ENCODE measurements around the gene C1RL.
"Not testable (repeated sequence)": the region's sequence is repeated elsewhere in the genome, so short reads cannot be mapped to it uniquely, and the experiment has no call there.

C1RL gene

GRCh38 chr12:7065073-7065623 lies 43.9 kb downstream of the C1RL start:
- no peak for DNase-seq (ENCODE audit: low read depth in 1 of 2, low spot score in 1 of 2)

- no peak for DNase-seq (ENCODE audit: low read depth in 1 of 2, low spot score in 1 of 2)
Observed at GRCh38 chr12:7064516-7064915, 44.5 kb downstream of the C1RL start.

- no peak for DNase-seq (ENCODE audit: low read depth in 1 of 2, low spot score in 1 of 2)
Observed at GRCh38 chr12:7061596-7061995, 47.4 kb downstream of the C1RL start.

GRCh38 chr12:7061138-7061537 lies 47.9 kb downstream of the C1RL start:
- DNase-seq (ENCODE audit: low read depth in 1 of 2, low spot score in 1 of 2): no peak

DNA sequence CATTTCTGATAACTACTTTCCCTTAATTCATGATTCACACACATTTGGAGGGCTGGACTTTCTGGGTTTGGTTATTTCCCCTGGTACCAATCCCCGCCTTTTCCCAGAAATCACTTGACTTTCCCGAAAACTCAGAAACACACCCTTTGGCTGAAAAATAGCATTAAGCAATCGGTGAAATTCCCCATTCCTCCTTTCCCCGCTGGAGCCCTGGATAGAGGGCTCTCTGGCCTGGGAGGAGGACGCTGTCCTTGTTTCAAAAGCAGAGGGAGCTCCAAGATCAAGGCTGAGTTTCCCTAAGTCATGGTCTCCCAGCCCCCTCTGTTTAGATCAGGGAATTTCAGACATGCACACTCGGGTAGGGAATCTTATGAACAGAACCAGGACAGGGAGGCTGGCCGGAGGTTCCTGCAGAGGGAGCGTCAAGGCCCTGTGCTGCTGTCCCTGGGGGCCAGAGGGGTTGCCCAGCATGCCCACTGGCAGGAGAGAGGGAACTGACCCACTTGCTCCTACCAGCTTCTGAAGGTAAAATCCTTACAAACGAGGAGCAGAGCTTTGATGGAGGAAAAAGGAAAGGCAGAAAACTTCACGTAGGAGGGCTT lies 48.6 kb downstream of the C1RL start, which contains the start of gene C1S:
Gene C1S, plus strand, starts transcription at position 366 of the 602 bp plus-strand sequence. CDS start 1,195 bp downstream, outside the sequence.
- no peak for DNase-seq (ENCODE audit: low read depth in 1 of 2, low spot score in 1 of 2)

DNA sequence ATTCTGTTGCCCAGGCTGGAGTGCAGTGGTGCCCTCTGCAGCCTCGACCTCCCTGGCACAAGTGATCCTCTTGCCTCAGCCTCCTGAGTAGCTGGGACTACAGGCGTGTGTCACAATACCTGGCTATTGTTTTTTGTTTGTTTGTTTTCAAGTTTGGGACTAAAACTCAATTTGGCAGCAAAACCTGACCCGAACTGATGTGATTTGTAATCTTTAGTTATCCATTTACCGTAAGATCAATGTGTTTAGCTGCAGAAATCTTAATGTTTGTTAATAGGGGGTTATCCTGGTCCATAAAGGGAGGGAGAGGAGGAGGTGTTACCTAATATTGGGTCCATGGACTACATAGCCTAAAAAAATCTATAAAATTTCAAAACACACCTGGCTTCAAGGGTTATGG lies 49.2 kb downstream of the C1RL start:
- DNase-seq (ENCODE audit: low read depth in 1 of 2, low spot score in 1 of 2): no peak

DNA sequence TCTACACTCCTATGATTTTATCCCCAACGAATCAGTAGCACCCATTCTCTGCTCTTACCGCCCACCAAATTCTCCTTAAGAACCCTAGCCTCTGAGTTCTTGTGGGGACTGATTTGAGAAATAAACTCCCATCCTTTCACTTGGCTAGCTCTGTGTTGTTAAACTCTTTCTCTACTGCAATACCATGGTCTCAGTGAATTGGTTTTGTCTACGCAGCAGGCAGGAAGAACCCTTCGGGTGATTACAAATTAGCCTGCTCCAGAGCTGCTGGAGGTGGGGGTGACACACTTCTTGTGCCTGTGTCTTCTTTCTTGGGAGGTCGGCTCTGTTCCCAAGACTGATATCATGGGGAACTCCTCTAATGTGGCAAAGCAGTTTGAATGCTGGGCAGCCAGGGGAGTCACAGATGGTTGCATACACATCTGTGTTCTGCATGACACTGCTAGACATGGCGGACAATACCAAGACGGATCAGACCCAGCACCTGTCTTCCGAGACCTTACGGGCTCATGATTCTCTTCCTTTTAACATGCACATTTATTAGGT lies 50.1 kb downstream of the C1RL start:
- DNase-seq (ENCODE audit: low read depth in 1 of 2, low spot score in 1 of 2): no peak

DNA sequence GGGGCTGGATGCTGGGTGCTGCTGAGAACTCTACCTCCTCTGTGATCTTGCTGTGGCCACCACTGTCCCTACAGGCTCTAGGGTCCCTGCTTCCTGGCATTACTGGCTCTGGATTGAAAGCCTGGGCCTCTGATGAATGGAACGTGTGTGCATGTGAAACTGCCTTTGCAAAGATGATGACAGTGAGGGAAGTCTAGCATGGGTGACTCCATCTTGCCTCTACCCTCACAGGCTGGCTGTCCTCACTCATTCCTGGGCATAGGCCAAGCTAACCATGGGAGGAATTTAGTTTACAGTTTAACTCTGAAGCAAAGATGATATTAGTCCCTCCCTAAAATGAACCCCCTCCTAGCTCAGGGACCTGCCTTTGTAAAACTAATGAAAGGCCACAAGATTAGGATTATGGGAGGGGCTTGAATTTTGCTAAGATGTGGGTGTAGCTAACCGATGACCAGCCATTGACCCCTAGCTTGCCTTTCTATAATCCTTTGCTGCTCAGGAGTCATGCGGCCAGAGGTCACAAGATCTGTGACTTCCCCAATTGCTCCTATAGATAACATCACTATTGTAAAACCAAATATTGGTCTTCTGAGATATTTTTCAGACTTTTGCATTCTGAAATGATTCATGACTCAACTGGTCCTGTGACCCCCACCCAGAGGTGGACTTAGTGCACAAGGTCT lies 50.7 kb downstream of the C1RL start:
- DNase-seq (ENCODE audit: low read depth in 1 of 2, low spot score in 1 of 2): no peak

DNA sequence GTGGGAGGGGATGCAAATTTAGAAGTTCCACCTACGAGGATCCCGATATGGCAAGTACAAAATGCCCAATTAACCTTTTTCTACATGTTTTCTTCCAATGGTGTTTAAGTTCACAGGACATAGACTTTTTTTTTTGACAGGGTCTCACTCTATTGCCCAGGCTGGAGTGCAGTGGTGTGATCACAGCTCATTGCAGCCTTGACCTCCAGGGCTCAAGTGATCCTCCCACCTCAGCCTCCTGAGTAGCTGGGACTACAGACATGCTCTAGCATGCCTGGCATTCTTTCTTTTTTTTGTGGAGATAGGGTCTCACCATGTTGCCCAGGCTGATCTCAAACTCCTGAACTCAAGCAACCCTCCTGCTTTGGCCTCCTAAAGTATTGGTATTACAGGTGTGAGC lies 53.3 kb downstream of the C1RL start:
- DNase-seq (ENCODE audit: low read depth in 1 of 2, low spot score in 1 of 2): not testable (repeated sequence)

DNA sequence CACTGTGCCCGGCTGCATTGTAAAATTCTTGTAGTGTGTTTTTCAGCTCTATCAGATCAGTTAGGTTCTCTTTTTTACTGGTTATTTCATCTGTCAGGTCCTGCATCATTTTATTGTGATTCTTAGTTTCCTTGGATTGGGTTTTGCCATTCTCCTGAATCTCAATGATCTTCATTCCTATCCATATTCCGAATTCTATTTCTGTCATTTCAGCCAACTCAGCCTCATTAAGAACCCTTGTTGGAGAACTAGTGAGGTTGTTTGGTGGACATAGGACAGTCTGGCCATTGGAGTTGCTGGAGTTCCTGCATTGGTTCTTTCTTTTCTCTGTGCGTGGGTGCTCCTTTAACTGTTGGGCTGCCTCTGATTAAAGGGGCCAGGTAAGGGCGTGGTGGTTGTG lies 54.1 kb downstream of the C1RL start:
- DNase-seq (ENCODE audit: low read depth in 1 of 2, low spot score in 1 of 2): no peak

GRCh38 chr12:7049973-7050372 lies 59.0 kb downstream of the C1RL start:
- DNase-seq (ENCODE audit: low read depth in 1 of 2, low spot score in 1 of 2): not testable (repeated sequence)

GRCh38 chr12:7049445-7049951 lies 59.5 kb downstream of the C1RL start:
- not testable (repeated sequence) for DNase-seq (ENCODE audit: low read depth in 1 of 2, low spot score in 1 of 2)

DNA sequence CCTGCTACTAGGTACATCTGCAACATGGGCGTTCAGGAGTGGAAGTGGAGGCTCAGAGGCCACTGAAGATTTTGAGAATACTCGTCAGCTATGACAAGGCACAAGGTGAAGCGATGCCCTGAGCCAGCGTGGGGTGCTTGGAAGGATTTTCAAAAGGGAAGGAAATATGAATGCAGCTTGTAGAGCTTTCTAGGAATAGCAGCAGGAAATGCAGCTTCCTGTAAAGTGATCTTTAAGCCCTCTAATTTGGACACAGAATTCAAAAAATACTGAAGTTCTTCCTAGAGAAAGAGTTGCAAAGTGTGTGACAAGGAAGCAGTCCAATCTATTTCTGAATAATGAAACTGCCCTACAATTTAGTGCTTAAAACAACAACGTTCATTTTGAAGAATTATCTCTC lies 61.7 kb downstream of the C1RL start:
- DNase-seq (ENCODE audit: low read depth in 1 of 2, low spot score in 1 of 2): no peak

DNA sequence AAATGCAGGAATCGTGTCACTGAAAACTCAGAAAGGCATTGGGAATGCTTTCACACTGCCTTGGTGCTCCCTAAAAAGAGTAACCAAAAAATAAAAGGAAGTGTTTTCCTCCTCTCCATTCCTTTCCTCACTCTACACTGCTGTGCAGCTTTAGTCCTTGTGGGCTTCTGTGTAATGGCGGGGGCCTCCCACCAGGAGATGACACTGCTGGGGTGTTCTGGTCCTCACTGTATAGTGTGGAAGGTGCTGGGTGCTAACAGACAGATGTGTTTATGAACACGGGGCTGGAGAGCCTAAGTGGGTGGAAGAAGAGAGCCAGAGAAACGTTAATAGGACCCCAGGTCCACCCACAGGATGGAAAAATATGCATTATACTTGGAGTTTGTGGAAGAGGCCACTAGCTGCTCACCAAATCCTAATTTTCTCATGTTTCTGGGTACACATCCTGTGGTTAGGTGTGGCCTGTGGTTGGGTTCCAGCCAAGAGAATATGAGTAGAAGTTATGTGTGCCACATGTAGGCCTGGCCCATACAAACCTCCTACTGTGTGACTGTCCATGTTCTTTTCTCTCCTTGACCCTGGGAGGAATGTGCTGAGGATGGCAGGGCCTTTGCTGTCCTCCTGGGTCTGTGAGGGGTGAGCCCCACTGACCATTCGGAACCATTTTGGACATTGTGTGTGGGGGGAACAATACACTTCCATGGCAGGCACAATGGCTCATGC lies 62.5 kb downstream of the C1RL start:
- no peak for DNase-seq (ENCODE audit: low read depth in 1 of 2, low spot score in 1 of 2)

DNA sequence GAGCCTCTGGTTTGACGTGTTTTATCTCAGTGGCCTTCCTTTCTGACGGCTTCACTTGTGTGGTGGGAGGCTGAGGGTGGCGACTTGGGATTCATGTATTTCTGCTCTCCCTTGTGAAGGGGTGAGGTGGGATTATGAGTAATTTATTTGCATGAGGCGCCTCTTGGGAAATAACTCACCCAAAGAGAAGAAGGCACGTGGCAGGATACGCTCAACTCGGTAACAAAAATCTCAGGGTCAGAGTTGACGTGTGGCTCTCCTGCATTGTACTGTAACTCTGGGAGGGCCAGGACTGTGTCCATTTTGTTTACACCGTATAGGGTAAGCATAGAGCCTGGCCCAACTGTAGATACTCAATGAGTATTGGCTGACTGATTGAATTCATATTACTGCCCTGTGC lies 63.1 kb downstream of the C1RL start:
- no peak for DNase-seq (ENCODE audit: low read depth in 1 of 2, low spot score in 1 of 2)

All from activated T-helper 1 cell treated with anti-CD3 and anti-CD28 coated beads, Interleukin-2, amount 50 U/mL, for 16 hours (primary cell).